Mesothelial cell of epicardium (in vitro differentiated cells): ENCODE data around the gene LURAP1L. TPM values are rescaled to one million over a fixed set of nuclear protein-coding genes. Genes with fewer than 3 reads are reported as not detected.

ENCODE experiments used
- DNase-seq, 2 experiments: peaks; one replicate each; pipeline ENCODE4 v3.0.0; 2021; ENCODE audit warnings: low spot score in 2 of 2; ENCODE audit not compliant: unreplicated experiment in 2 of 2
- H3K27ac Mint-ChIP-seq: 2 replicates; pipeline ENCODE4 v1.8.0; 2021; ENCODE audit warnings: mixed read lengths
- H3K27me3 Mint-ChIP-seq: 2 replicates; pipeline ENCODE4 v1.8.0; 2021; ENCODE audit warnings: low read depth, mixed read lengths
- H3K36me3 Mint-ChIP-seq: 2 replicates; pipeline ENCODE4 v1.8.0; 2021; ENCODE audit warnings: mixed read lengths
- H3K4me1 Mint-ChIP-seq: 2 replicates; pipeline ENCODE4 v1.8.0; 2021; ENCODE audit warnings: mixed read lengths
- H3K4me3 Mint-ChIP-seq: 2 replicates; pipeline ENCODE4 v1.8.0; 2021; ENCODE audit warnings: mild to moderate bottlenecking, moderate library complexity, mixed read lengths
- H3K9me3 Mint-ChIP-seq: 2 replicates; pipeline ENCODE4 v1.8.0; 2021; ENCODE audit warnings: mixed read lengths
- total RNA-seq: library from RNA; stranded (reverse); gene quantifications from 3 replicates; pipeline ENCODE4 v1.2.1, GENCODE V29; 2021
- TF ChIP-seq, protein P1 (sequence below): fragments of 200-600 bp; sonication (generic); IDR thresholded peaks from one replicate; pipeline ENCODE4 v1.5.0; 2021; ENCODE audit warnings: antibody characterized with exemption; ENCODE audit not compliant: unreplicated experiment

LURAP1L gene
- total RNA-seq, 1 donor from 2014 or later = 31.2 TPM

- Mint-ChIP-seq H3K27me3 (no peaks in the 10 kb centered on the region), H3K36me3 (peaks cover 3% of the 10 kb centered on the region), H3K4me3 (no peak overlapping the region), H3K4me1 (peaks cover 23% of the 10 kb centered on the region), H3K9me3 (peaks cover 22% of the 10 kb centered on the region), H3K27ac (no peak overlapping the region)
- no peak for DNase-seq
- TF ChIP-seq, protein P1, sequence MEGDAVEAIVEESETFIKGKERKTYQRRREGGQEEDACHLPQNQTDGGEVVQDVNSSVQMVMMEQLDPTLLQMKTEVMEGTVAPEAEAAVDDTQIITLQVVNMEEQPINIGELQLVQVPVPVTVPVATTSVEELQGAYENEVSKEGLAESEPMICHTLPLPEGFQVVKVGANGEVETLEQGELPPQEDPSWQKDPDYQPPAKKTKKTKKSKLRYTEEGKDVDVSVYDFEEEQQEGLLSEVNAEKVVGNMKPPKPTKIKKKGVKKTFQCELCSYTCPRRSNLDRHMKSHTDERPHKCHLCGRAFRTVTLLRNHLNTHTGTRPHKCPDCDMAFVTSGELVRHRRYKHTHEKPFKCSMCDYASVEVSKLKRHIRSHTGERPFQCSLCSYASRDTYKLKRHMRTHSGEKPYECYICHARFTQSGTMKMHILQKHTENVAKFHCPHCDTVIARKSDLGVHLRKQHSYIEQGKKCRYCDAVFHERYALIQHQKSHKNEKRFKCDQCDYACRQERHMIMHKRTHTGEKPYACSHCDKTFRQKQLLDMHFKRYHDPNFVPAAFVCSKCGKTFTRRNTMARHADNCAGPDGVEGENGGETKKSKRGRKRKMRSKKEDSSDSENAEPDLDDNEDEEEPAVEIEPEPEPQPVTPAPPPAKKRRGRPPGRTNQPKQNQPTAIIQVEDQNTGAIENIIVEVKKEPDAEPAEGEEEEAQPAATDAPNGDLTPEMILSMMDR = no peak
These were observed 39.2 kb upstream of the LURAP1L start for GRCh38 chr9:12735665-12736064.

- H3K9me3 Mint-ChIP-seq = peaks cover 24% of the 10 kb centered on the region
- H3K4me3 Mint-ChIP-seq = no peak overlapping the region
- peaks cover 5% of the 10 kb centered on the region for H3K36me3 Mint-ChIP-seq
- DNase-seq = no peak
- peaks cover 26% of the 10 kb centered on the region for H3K4me1 Mint-ChIP-seq
- H3K27ac Mint-ChIP-seq = no peak overlapping the region
- TF ChIP-seq, protein P1 = no peak
- no peaks in the 10 kb centered on the region for H3K27me3 Mint-ChIP-seq
These were observed 36.9 kb upstream of the LURAP1L start for GRCh38 chr9:12737871-12738270.

- no peak overlapping the region for H3K4me3 Mint-ChIP-seq
- peaks cover 6% of the 10 kb centered on the region for H3K36me3 Mint-ChIP-seq
- TF ChIP-seq, protein P1 = no peak
- H3K9me3 Mint-ChIP-seq = peaks cover 29% of the 10 kb centered on the region
- H3K27me3 Mint-ChIP-seq = no peaks in the 10 kb centered on the region
- DNase-seq = no peak
- peak overlapping the region; percentile 48 for H3K27ac Mint-ChIP-seq
- peaks cover 26% of the 10 kb centered on the region for H3K4me1 Mint-ChIP-seq
These were observed 35.7 kb upstream of the LURAP1L start for GRCh38 chr9:12739014-12739652.

DNA sequence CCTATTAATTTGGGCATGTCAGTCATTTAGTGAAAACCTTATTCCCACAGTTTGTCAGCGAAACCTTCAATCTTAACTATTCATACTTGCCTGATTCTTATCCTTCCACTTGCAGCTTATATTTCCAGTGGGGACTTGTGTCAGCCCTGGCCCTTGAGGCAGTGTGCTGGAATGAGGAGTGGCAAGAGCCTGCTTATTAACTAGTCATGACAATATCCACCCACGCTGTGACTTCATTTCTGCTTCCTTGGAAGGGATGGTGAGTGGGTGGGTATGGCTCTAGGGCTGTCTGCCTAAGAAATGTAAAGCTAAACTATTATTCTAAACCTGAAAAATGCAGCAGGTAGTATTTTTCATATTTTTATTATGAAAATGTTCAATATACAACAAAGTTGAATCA lies 34.0 kb upstream of the LURAP1L start:
- peaks cover 26% of the 10 kb centered on the region for H3K4me1 Mint-ChIP-seq
- TF ChIP-seq, protein P1 = no peak
- no peak overlapping the region for H3K4me3 Mint-ChIP-seq
- no peaks in the 10 kb centered on the region for H3K27me3 Mint-ChIP-seq
- H3K27ac Mint-ChIP-seq = peak overlapping the region; percentile 4
- H3K36me3 Mint-ChIP-seq = peaks cover 4% of the 10 kb centered on the region
- no peak for DNase-seq
- peaks cover 32% of the 10 kb centered on the region for H3K9me3 Mint-ChIP-seq

GRCh38 chr9:12748016-12748415 lies 26.8 kb upstream of the LURAP1L start:
- DNase-seq = no peak
- no peaks in the 10 kb centered on the region for H3K4me1 Mint-ChIP-seq
- no peak overlapping the region for H3K4me3 Mint-ChIP-seq
- H3K9me3 Mint-ChIP-seq = peaks cover 45% of the 10 kb centered on the region
- H3K27me3 Mint-ChIP-seq = no peaks in the 10 kb centered on the region
- H3K27ac Mint-ChIP-seq = no peak overlapping the region
- TF ChIP-seq, protein P1 = no peak
- peaks cover 1% of the 10 kb centered on the region for H3K36me3 Mint-ChIP-seq

DNA sequence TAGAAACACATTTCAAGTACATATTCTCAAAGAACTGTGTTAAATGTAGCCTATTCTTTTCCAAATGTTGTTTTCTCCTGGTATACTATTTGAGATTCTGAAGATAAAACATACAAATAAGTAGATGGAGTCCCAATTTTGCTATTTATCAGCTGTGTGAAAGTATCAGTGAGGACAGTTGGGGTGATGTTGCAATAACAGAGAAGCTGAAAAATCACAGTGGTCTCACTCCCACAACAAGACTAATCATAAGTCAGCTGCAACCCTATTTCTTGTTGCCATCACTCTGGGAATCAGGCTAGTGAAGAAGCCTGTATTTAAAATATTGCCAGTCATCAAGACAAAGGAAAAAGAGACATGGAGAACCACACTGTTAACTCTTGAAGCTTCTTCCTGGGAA lies 25.9 kb upstream of the LURAP1L start:
- Mint-ChIP-seq H3K9me3 (peaks cover 37% of the 10 kb centered on the region), H3K27me3 (no peaks in the 10 kb centered on the region), H3K4me1 (no peaks in the 10 kb centered on the region), H3K27ac (no peak overlapping the region), H3K4me3 (no peak overlapping the region), H3K36me3 (no peaks in the 10 kb centered on the region)
- DNase-seq = no peak
- TF ChIP-seq, protein P1 = no peak
